ENCODE results near the gene FAR2. TPM values are rescaled to one million over a fixed set of nuclear protein-coding genes. Genes with fewer than 3 reads are reported as not detected.

Gene FAR2
- total and polyA plus RNA-seq, 2 donors (not counting 1 experiment from before 2014, with no cell fraction given): 9.2 to 10.2 TPM

GRCh38 chr12:29224572-29224971 lies 75.5 kb downstream of the FAR2 start:
- Histone ChIP-seq H3K4me1 (ENCODE audit: control insufficient read depth, extremely low read depth, insufficient read depth, low read length) (no peaks in the 10 kb centered on the region), H4K20me1 (ENCODE audit: control insufficient read depth, extremely low read depth, insufficient read depth, low read length) (no peaks in the 10 kb centered on the region), H3K9ac (ENCODE audit: insufficient read depth, low read length) (no peak overlapping the region), H2AFZ (ENCODE audit: low read length) (no peak overlapping the region), H3K36me3 (ENCODE audit: control insufficient read depth, insufficient read depth, low read length) (no peaks in the 10 kb centered on the region), H3K4me2 (ENCODE audit: extremely low read depth, insufficient read depth, low read length) (no peak overlapping the region), H3K27me3 (ENCODE audit: control insufficient read depth, insufficient read depth, low read length) (no peaks in the 10 kb centered on the region), H3K79me2 (ENCODE audit: control insufficient read depth, insufficient read depth, low read length) (no peaks in the 10 kb centered on the region), H3K9me3 (ENCODE audit: control insufficient read depth, insufficient read depth, low read depth, low read length) (no peaks in the 10 kb centered on the region), H3K27ac (ENCODE audit: insufficient read depth, low read length) (no peak overlapping the region), H3K4me3 (replicated peaks in 1 of 4; ENCODE audit: control extremely low read depth in 1 of 4, insufficient read depth in 1 of 4, low read depth in 3 of 4, low read length in 4 of 4) (no peak overlapping the region)
- TF ChIP-seq EZH2 (IDR thresholded peaks at IDR 0.05; ENCODE audit: low read length, missing control alignments) (no peak), CTCF (conservative IDR thresholded peaks at IDR 0.05 in 1 of 2, IDR thresholded peaks at IDR 0.05 in 1 of 2; ENCODE audit: low read depth in 1 of 2, low read length in 2 of 2) (no peak)
- peak; percentile 23 to 27 for DNase-seq (ENCODE audit: low read depth in 2 of 2)

GRCh38 chr12:29225834-29226233 lies 76.8 kb downstream of the FAR2 start:
- Histone ChIP-seq H3K4me1 (ENCODE audit: control insufficient read depth, extremely low read depth, insufficient read depth, low read length) (no peaks in the 10 kb centered on the region), H3K9me3 (ENCODE audit: control insufficient read depth, insufficient read depth, low read depth, low read length) (no peaks in the 10 kb centered on the region), H3K9ac (ENCODE audit: insufficient read depth, low read length) (no peak overlapping the region), H3K27ac (ENCODE audit: insufficient read depth, low read length) (no peak overlapping the region), H3K36me3 (ENCODE audit: control insufficient read depth, insufficient read depth, low read length) (no peaks in the 10 kb centered on the region), H3K79me2 (ENCODE audit: control insufficient read depth, insufficient read depth, low read length) (no peaks in the 10 kb centered on the region), H3K4me3 (replicated peaks in 1 of 4; ENCODE audit: control extremely low read depth in 1 of 4, insufficient read depth in 1 of 4, low read depth in 3 of 4, low read length in 4 of 4) (no peak overlapping the region), H3K27me3 (ENCODE audit: control insufficient read depth, insufficient read depth, low read length) (no peaks in the 10 kb centered on the region), H4K20me1 (ENCODE audit: control insufficient read depth, extremely low read depth, insufficient read depth, low read length) (no peaks in the 10 kb centered on the region), H2AFZ (ENCODE audit: low read length) (no peak overlapping the region), H3K4me2 (ENCODE audit: extremely low read depth, insufficient read depth, low read length) (no peak overlapping the region)
- TF ChIP-seq EZH2 (IDR thresholded peaks at IDR 0.05; ENCODE audit: low read length, missing control alignments) (no peak), CTCF (conservative IDR thresholded peaks at IDR 0.05 in 1 of 2, IDR thresholded peaks at IDR 0.05 in 1 of 2; ENCODE audit: low read depth in 1 of 2, low read length in 2 of 2) (no peak)
- DNase-seq (ENCODE audit: low read depth in 2 of 2): no peak

GRCh38 chr12:29226616-29227015 lies 77.5 kb downstream of the FAR2 start:
- no peaks in the 10 kb centered on the region for H3K9me3 ChIP-seq (ENCODE audit: control insufficient read depth, insufficient read depth, low read depth, low read length)
- H3K27me3 ChIP-seq (ENCODE audit: control insufficient read depth, insufficient read depth, low read length): no peaks in the 10 kb centered on the region
- no peaks in the 10 kb centered on the region for H3K4me1 ChIP-seq (ENCODE audit: control insufficient read depth, extremely low read depth, insufficient read depth, low read length)
- H3K36me3 ChIP-seq (ENCODE audit: control insufficient read depth, insufficient read depth, low read length): no peaks in the 10 kb centered on the region
- no peaks in the 10 kb centered on the region for H4K20me1 ChIP-seq (ENCODE audit: control insufficient read depth, extremely low read depth, insufficient read depth, low read length)
- H3K27ac ChIP-seq (ENCODE audit: insufficient read depth, low read length): no peak overlapping the region
- peak; percentile 27 to 42 for DNase-seq (ENCODE audit: low read depth in 2 of 2)
- TF ChIP-seq EZH2 (IDR thresholded peaks at IDR 0.05; ENCODE audit: low read length, missing control alignments) (no peak), CTCF (conservative IDR thresholded peaks at IDR 0.05 in 1 of 2, IDR thresholded peaks at IDR 0.05 in 1 of 2; ENCODE audit: low read depth in 1 of 2, low read length in 2 of 2) (no peak)
- no peak overlapping the region for H3K9ac ChIP-seq (ENCODE audit: insufficient read depth, low read length)
- H3K79me2 ChIP-seq (ENCODE audit: control insufficient read depth, insufficient read depth, low read length): no peaks in the 10 kb centered on the region
- H3K4me2 ChIP-seq (ENCODE audit: extremely low read depth, insufficient read depth, low read length): no peak overlapping the region
- no peak overlapping the region for H2AFZ ChIP-seq (ENCODE audit: low read length)
- H3K4me3 ChIP-seq (replicated peaks in 1 of 4; ENCODE audit: control extremely low read depth in 1 of 4, insufficient read depth in 1 of 4, low read depth in 3 of 4, low read length in 4 of 4): no peak overlapping the region

Measured in fibroblast of lung (primary cell).